ENCODE data around the gene MALRD1.

Gene MALRD1

GRCh38 chr10:19656420-19657042 lies 607.9 kb downstream of the MALRD1 start:
- DNase-seq: no peak

GRCh38 chr10:19658131-19658530 lies 609.5 kb downstream of the MALRD1 start:
- DNase-seq: no peak

- no peak for DNase-seq
Observed at GRCh38 chr10:19658622-19659233, 610.1 kb downstream of the MALRD1 start.

GRCh38 chr10:19659920-19660655 lies 611.5 kb downstream of the MALRD1 start:
- no peak for DNase-seq

- no peak for DNase-seq
Observed at GRCh38 chr10:19663344-19663743, 614.7 kb downstream of the MALRD1 start.

- no peak for DNase-seq
Observed at GRCh38 chr10:19668116-19668515, 619.5 kb downstream of the MALRD1 start.

GRCh38 chr10:19676063-19676462 lies 627.5 kb downstream of the MALRD1 start:
- DNase-seq: no peak

GRCh38 chr10:19683356-19683755 lies 634.8 kb downstream of the MALRD1 start:
- DNase-seq: no peak

GRCh38 chr10:19683960-19684359 lies 635.4 kb downstream of the MALRD1 start:
- DNase-seq: no peak

- DNase-seq: no peak
Observed at GRCh38 chr10:19688344-19688743, 639.7 kb downstream of the MALRD1 start.

- no peak for DNase-seq
Observed at GRCh38 chr10:19689231-19689630, 640.6 kb downstream of the MALRD1 start.

GRCh38 chr10:19699299-19699698 lies 650.7 kb downstream of the MALRD1 start:
- DNase-seq: no peak

GRCh38 chr10:19701427-19702052 lies 652.9 kb downstream of the MALRD1 start:
- no peak for DNase-seq

GRCh38 chr10:19702215-19702614 lies 653.6 kb downstream of the MALRD1 start:
- DNase-seq: no peak

GRCh38 chr10:19704544-19704943 lies 655.9 kb downstream of the MALRD1 start:
- no peak for DNase-seq

GRCh38 chr10:19705250-19705649 lies 656.6 kb downstream of the MALRD1 start:
- no peak for DNase-seq

- no peak for DNase-seq
Observed at GRCh38 chr10:19706904-19707303, 658.3 kb downstream of the MALRD1 start.

- no peak for DNase-seq
Observed at GRCh38 chr10:19707376-19707775, 658.8 kb downstream of the MALRD1 start.

GRCh38 chr10:19708031-19708430 lies 659.4 kb downstream of the MALRD1 start:
- DNase-seq: no peak

GRCh38 chr10:19710600-19710999 lies 662.0 kb downstream of the MALRD1 start:
- DNase-seq: no peak

GRCh38 chr10:19713159-19713558 lies 664.6 kb downstream of the MALRD1 start:
- DNase-seq: no peak

- DNase-seq: no peak
Observed at GRCh38 chr10:19713800-19714525, 665.4 kb downstream of the MALRD1 start.

- no peak for DNase-seq
Observed at GRCh38 chr10:19719284-19719683, 670.7 kb downstream of the MALRD1 start.

Data from stimulated activated CD4-positive, alpha-beta T cell treated with anti-CD3 and anti-CD28 coated beads, Interleukin-4, amount 100 ng/mL, for 1 hour (primary cell).